Measurements from ENCODE around the gene MTFP1.

- no peak for TF ChIP-seq CTCF (conservative IDR thresholded peaks at IDR 0.05; ENCODE audit: low read depth, low read length)
- TF ChIP-seq EZH2 (IDR thresholded peaks at IDR 0.05; ENCODE audit: borderline replicate concordance, low read depth, low read length, poor library complexity, severe bottlenecking) = no peak
Measured at GRCh38 chr22:30427871-30428270, 2.3 kb downstream of the MTFP1 start.
